K562 (cell line): Measurements from ENCODE around the gene DDAH2. TPM values are rescaled to one million over a fixed set of nuclear protein-coding genes. Genes with fewer than 3 reads are reported as not detected.

Experiments used
- CC2D1A ChIP-seq: fragments of 450-650 bp; IDR thresholded peaks from 2 replicates; pipeline ENCODE4 v1.6.1; 2017; ENCODE audit warnings: mild to moderate bottlenecking
- CREB3 ChIP-seq: fragments of 450-650 bp; conservative IDR thresholded peaks from 2 replicates; pipeline ENCODE4 v1.6.1; 2016; ENCODE audit warnings: missing genetic modification characterization, low read depth, mild to moderate bottlenecking, missing compliant biosample characterization, moderate library complexity
- CREM ChIP-seq: IDR thresholded peaks from 2 replicates; pipeline ENCODE4 v1.6.1; 2014; ENCODE audit warnings: antibody characterized with exemption, low read depth
- DMBX1 ChIP-seq: fragments of 250-450 bp; sonication (Bioruptor Pico); IDR thresholded peaks from 2 replicates; pipeline ENCODE4 v1.8.0; 2022; ENCODE audit warnings: inconsistent platforms, mild to moderate bottlenecking, moderate library complexity, borderline replicate concordance
- ERF ChIP-seq: fragments of 450-650 bp; formaldehyde crosslinking; IDR thresholded peaks from 2 replicates; pipeline ENCODE4 v1.4.0; 2020; ENCODE audit warnings: mild to moderate bottlenecking, mixed read lengths
- IRF2 ChIP-seq: sonication (generic); formaldehyde crosslinking; IDR thresholded peaks from 2 replicates; pipeline ENCODE4 v1.8.1; 2022; ENCODE audit warnings: mild to moderate bottlenecking, missing genetic modification reagents
- MAX ChIP-seq: sonication (generic); formaldehyde crosslinking; IDR thresholded peaks from 2 replicates; pipeline ENCODE4 v1.9.0; 2022; ENCODE audit warnings: mild to moderate bottlenecking, missing genetic modification reagents
- PHB ChIP-seq: fragments of 250-450 bp; sonication (Bioruptor Pico); IDR thresholded peaks from 2 replicates; pipeline ENCODE4 v1.5.0; 2021
- TOE1 ChIP-seq, 2 experiments: fragments of 450-650 bp in 1 of 2; sonication (generic) in 1 of 2; formaldehyde crosslinking in 1 of 2; IDR thresholded peaks; 2 replicates each; pipeline versions ENCODE4 v1.7.1 to v1.8.0; 2016 to 2022; ENCODE audit warnings: borderline replicate concordance in 2 of 2, mild to moderate bottlenecking in 2 of 2, antibody characterized with exemption in 1 of 2, inconsistent platforms in 1 of 2, low read depth in 1 of 2, missing genetic modification reagents in 1 of 2, moderate library complexity in 1 of 2
- ZNF318 ChIP-seq, 2 experiments: fragments of 450-650 bp; IDR thresholded peaks; 2 replicates each; pipeline ENCODE4 v1.6.1; 2016; ENCODE audit warnings: mild to moderate bottlenecking in 2 of 2, borderline replicate concordance in 1 of 2, low read depth in 1 of 2, moderate library complexity in 1 of 2
- polyA plus RNA-seq, 8 experiments: library from polyadenylated mRNA; depleted of rRNA in 4 of 8; stranded (reverse) in 5 of 8; unstranded in 3 of 8; fragments of >200 nt; fragmentation: Nextera tagmentation in 2 of 8; fragmentation: Illumina TruSeq in 1 of 8; extraction: Ambion mirVana in 2 of 8; extraction: Trizol in 1 of 8; gene quantifications; 2 replicates each; pipeline versions ENCODE4 v1.2.1 to v1.2.3, GENCODE V29; 2011 to 2014; ENCODE audit warnings: inconsistent platforms in 1 of 8, missing spikeins in 1 of 8
- total RNA-seq, 7 experiments: library from RNA; depleted of rRNA in 6 of 7; stranded (reverse); fragments of >200 nt in 6 of 7; fragmentation: Illumina TruSeq in 2 of 7; extraction: Trizol in 2 of 7; gene quantifications; 2 replicates each; pipeline versions ENCODE4 v1.2.1 to v1.2.3, GENCODE V29; 2011 to 2021; ENCODE audit warnings: low replicate concordance in 1 of 7
- TF ChIP-seq, protein P1 (sequence below): sonication (generic); formaldehyde crosslinking; IDR thresholded peaks from 2 replicates; pipeline ENCODE4 v1.8.0; 2023; ENCODE audit warnings: mild to moderate bottlenecking, missing genetic modification reagents
- TF ChIP-seq, protein P2 (sequence below): fragments of 450-650 bp; IDR thresholded peaks from 2 replicates; pipeline ENCODE4 v1.6.1; 2014; ENCODE audit warnings: low read depth, mild to moderate bottlenecking, moderate library complexity, borderline replicate concordance

DDAH2 gene
- total and polyA plus RNA-seq, 9 of the 15 experiments (the other 6 are each of a cell fraction or from before 2014, with no cell fraction given): 1.8 to 45.4 (median 21.4) TPM

GRCh38 chr6:31768363-31769257 lies 39.5 kb upstream of the DDAH2 start (continued):
- TF ChIP-seq ZNF318 (IDR thresholded peaks at IDR 0.05; ENCODE audit: borderline replicate concordance in 1 of 2, low read depth in 1 of 2) (no peak), MAX (CRISPR knock-in tag) (no peak), CREB3 (no peak), TOE1 (IDR thresholded peaks at IDR 0.05; ENCODE audit: borderline replicate concordance) (no peak), TOE1 (CRISPR knock-in tag; IDR thresholded peaks at IDR 0.05; ENCODE audit: borderline replicate concordance, low read depth) (0 out of 2 replicates have a peak, but pooled peaks have one; percentile 83), DMBX1 (CRISPR knock-in tag) (no peak), CC2D1A (peak; percentile 42; the same call in 1 of the 2 replicates), PHB (CRISPR knock-in tag) (no peak), ERF (no peak), CREM (no peak), IRF2 (CRISPR knock-in tag) (no peak)
- TF ChIP-seq, protein P1, sequence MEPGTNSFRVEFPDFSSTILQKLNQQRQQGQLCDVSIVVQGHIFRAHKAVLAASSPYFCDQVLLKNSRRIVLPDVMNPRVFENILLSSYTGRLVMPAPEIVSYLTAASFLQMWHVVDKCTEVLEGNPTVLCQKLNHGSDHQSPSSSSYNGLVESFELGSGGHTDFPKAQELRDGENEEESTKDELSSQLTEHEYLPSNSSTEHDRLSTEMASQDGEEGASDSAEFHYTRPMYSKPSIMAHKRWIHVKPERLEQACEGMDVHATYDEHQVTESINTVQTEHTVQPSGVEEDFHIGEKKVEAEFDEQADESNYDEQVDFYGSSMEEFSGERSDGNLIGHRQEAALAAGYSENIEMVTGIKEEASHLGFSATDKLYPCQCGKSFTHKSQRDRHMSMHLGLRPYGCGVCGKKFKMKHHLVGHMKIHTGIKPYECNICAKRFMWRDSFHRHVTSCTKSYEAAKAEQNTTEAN (CRISPR knock-in tag): no peak
- TF ChIP-seq, protein P2, sequence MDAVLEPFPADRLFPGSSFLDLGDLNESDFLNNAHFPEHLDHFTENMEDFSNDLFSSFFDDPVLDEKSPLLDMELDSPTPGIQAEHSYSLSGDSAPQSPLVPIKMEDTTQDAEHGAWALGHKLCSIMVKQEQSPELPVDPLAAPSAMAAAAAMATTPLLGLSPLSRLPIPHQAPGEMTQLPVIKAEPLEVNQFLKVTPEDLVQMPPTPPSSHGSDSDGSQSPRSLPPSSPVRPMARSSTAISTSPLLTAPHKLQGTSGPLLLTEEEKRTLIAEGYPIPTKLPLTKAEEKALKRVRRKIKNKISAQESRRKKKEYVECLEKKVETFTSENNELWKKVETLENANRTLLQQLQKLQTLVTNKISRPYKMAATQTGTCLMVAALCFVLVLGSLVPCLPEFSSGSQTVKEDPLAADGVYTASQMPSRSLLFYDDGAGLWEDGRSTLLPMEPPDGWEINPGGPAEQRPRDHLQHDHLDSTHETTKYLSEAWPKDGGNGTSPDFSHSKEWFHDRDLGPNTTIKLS: no peak
